Smooth muscle cell (in vitro differentiated cells): ENCODE data around the gene FOXK1. TPM values are rescaled to one million over a fixed set of nuclear protein-coding genes. Genes with fewer than 3 reads are reported as not detected.

Experiments
- DNase-seq: peaks from one replicate; lab custom pipeline; 2025; ENCODE audit not compliant: unreplicated experiment; lab: John Stamatoyannopoulos, UW
- H2AFZ ChIP-seq: fragments of 200-600 bp; sonication (generic); 2 replicates; pipeline ENCODE4 v1.6.0; 2016; ENCODE audit warnings: antibody characterized with exemption, low read depth, mild to moderate bottlenecking
- H3F3A ChIP-seq: fragments of 200-600 bp; sonication (generic); 2 replicates; pipeline ENCODE4 v1.6.0; 2017; ENCODE audit warnings: antibody characterized with exemption, low read depth
- H3K27ac ChIP-seq: fragments of 200-600 bp; sonication (generic); 2 replicates; pipeline ENCODE4 v1.5.1; 2016; ENCODE audit warnings: low read depth, mild to moderate bottlenecking
- H3K27me3 ChIP-seq: fragments of 200-600 bp; sonication (generic); 2 replicates; pipeline ENCODE4 v1.6.1; 2016; ENCODE audit warnings: low read depth, mild to moderate bottlenecking
- H3K36me3 ChIP-seq: fragments of 200-600 bp; sonication (generic); 2 replicates; pipeline ENCODE4 v1.5.1; 2016; ENCODE audit warnings: low read depth
- H3K4me1 ChIP-seq: fragments of 200-600 bp; sonication (generic); 2 replicates; pipeline ENCODE4 v1.5.1; 2016; ENCODE audit warnings: low read depth
- H3K4me2 ChIP-seq: fragments of 200-600 bp; sonication (generic); 2 replicates; pipeline ENCODE4 v1.6.0; 2016; ENCODE audit warnings: mild to moderate bottlenecking
- H3K4me3 ChIP-seq: fragments of 200-600 bp; sonication (generic); 2 replicates; pipeline ENCODE4 v1.5.1; 2016; ENCODE audit warnings: mild to moderate bottlenecking
- H3K79me2 ChIP-seq: fragments of 200-600 bp; sonication (generic); 2 replicates; pipeline ENCODE4 v1.6.0; 2016; ENCODE audit warnings: low read depth, mild to moderate bottlenecking
- H3K9ac ChIP-seq: fragments of 200-600 bp; sonication (generic); 2 replicates; pipeline ENCODE4 v1.6.0; 2016; ENCODE audit warnings: low read depth
- H3K9me3 ChIP-seq: fragments of 200-600 bp; sonication (generic); replicated peaks from 2 replicates; pipeline ENCODE4 v1.5.1; 2016; ENCODE audit warnings: low read depth
- H4K20me1 ChIP-seq: fragments of 200-600 bp; sonication (generic); 2 replicates; pipeline ENCODE4 v1.6.0; 2016; ENCODE audit warnings: low read depth
- WGBS: methylation state at CpG from one replicate; pipeline ENCODE4 v1.1.7; 2016; ENCODE audit warnings: low lambda C conversion rate; 5-methylcytosine and 5-hydroxymethylcytosine counted together
- polyA plus RNA-seq: library from polyadenylated mRNA; unstranded; fragments of >200 nt; fragmentation: Nextera tagmentation; extraction: Ambion mirVana; gene quantifications from 2 replicates; pipeline ENCODE4 v1.2.1, GENCODE V29; 2016
- total RNA-seq: library from RNA; depleted of rRNA; stranded (reverse); fragments of >200 nt; gene quantifications from 2 replicates; pipeline ENCODE4 v1.2.3, GENCODE V29; 2014
- TF ChIP-seq, protein P1 (sequence below): fragments of 200-600 bp; sonication (generic); IDR thresholded peaks from 2 replicates; pipeline ENCODE4 v1.5.1; 2017; ENCODE audit warnings: borderline replicate concordance, mild to moderate bottlenecking, antibody characterized with exemption; ENCODE audit not compliant: insufficient read depth, poor library complexity, severe bottlenecking

FOXK1 gene
- total and polyA plus RNA-seq, 2 experiments from 2014 or later: 6.0 to 11.6 TPM

- no peak overlapping the region for H2AFZ ChIP-seq
- H3K79me2 ChIP-seq: no peaks in the 10 kb centered on the region
- 84% methylated on average over 17 of the region's 17 CpGs for WGBS
- TF ChIP-seq, protein P1, sequence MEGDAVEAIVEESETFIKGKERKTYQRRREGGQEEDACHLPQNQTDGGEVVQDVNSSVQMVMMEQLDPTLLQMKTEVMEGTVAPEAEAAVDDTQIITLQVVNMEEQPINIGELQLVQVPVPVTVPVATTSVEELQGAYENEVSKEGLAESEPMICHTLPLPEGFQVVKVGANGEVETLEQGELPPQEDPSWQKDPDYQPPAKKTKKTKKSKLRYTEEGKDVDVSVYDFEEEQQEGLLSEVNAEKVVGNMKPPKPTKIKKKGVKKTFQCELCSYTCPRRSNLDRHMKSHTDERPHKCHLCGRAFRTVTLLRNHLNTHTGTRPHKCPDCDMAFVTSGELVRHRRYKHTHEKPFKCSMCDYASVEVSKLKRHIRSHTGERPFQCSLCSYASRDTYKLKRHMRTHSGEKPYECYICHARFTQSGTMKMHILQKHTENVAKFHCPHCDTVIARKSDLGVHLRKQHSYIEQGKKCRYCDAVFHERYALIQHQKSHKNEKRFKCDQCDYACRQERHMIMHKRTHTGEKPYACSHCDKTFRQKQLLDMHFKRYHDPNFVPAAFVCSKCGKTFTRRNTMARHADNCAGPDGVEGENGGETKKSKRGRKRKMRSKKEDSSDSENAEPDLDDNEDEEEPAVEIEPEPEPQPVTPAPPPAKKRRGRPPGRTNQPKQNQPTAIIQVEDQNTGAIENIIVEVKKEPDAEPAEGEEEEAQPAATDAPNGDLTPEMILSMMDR: no peak
- H3K27ac ChIP-seq: no peak overlapping the region
- H3K36me3 ChIP-seq: no peaks in the 10 kb centered on the region
- no peak for DNase-seq
- H4K20me1 ChIP-seq: no peaks in the 10 kb centered on the region
- H3K27me3 ChIP-seq: no peaks in the 10 kb centered on the region
- H3K4me1 ChIP-seq: peaks cover 9% of the 10 kb centered on the region
- H3K9me3 ChIP-seq: no peaks in the 10 kb centered on the region
- H3F3A ChIP-seq: no peaks in the 10 kb centered on the region
- H3K4me2 ChIP-seq: no peak overlapping the region
- H3K4me3 ChIP-seq: no peak overlapping the region
- no peak overlapping the region for H3K9ac ChIP-seq
Observed at GRCh38 chr7:4638781-4639575, 43.1 kb upstream of the FOXK1 start.

GRCh38 chr7:4641091-4641666 is 40.9 kb upstream of the FOXK1 start:
- Histone ChIP-seq H2AFZ (peak overlapping the region; percentile 89), H3K4me2 (peak overlapping the region; percentile 96), H3K4me1 (peaks cover 9% of the 10 kb centered on the region), H3K27ac (no peak overlapping the region), H3F3A (no peaks in the 10 kb centered on the region), H3K9ac (no peak overlapping the region), H3K4me3 (peak overlapping the region; percentile 72), H3K27me3 (no peaks in the 10 kb centered on the region), H3K36me3 (no peaks in the 10 kb centered on the region), H4K20me1 (no peaks in the 10 kb centered on the region), H3K9me3 (no peaks in the 10 kb centered on the region), H3K79me2 (no peaks in the 10 kb centered on the region)
- TF ChIP-seq, protein P1: no peak
- DNase-seq: no peak
- WGBS: 53% methylated on average over 17 of the region's 18 CpGs

GRCh38 chr7:4641667-4642467 is 40.2 kb upstream of the FOXK1 start:
- peak; percentile 96 for DNase-seq
- Histone ChIP-seq H3K4me1 (peaks cover 9% of the 10 kb centered on the region), H3K27ac (peak overlapping the region; percentile 74), H3K4me2 (peak overlapping the region; percentile 96), H2AFZ (peak overlapping the region; percentile 99), H3K9me3 (no peaks in the 10 kb centered on the region), H3K36me3 (no peaks in the 10 kb centered on the region), H4K20me1 (no peaks in the 10 kb centered on the region), H3K9ac (peak overlapping the region; percentile 60), H3K4me3 (peak overlapping the region; percentile 72), H3K27me3 (no peaks in the 10 kb centered on the region), H3K79me2 (no peaks in the 10 kb centered on the region), H3F3A (no peaks in the 10 kb centered on the region)
- WGBS: 2% methylated on average over 65 of the region's 103 CpGs
- TF ChIP-seq, protein P1: peak; percentile 30
